Osteocyte (in vitro differentiated cells): ENCODE measurements around the gene EMD. TPM values are rescaled to one million over a fixed set of nuclear protein-coding genes. Genes with fewer than 3 reads are reported as not detected.

ENCODE experiments used
- DNase-seq: peaks from one replicate; pipeline ENCODE4 v3.0.0; 2021; ENCODE audit warnings: mixed read lengths; ENCODE audit not compliant: unreplicated experiment; ENCODE audit errors: extremely low spot score
- H3K27ac Mint-ChIP-seq: one replicate; pipeline ENCODE4 v1.8.0; 2021; ENCODE audit warnings: mild to moderate bottlenecking, mixed read lengths; ENCODE audit not compliant: unreplicated experiment
- H3K27me3 Mint-ChIP-seq: one replicate; pipeline ENCODE4 v1.8.0; 2021; ENCODE audit warnings: mixed read lengths; ENCODE audit not compliant: unreplicated experiment
- H3K36me3 Mint-ChIP-seq: one replicate; pipeline ENCODE4 v1.8.0; 2021; ENCODE audit warnings: mixed read lengths; ENCODE audit not compliant: unreplicated experiment
- H3K4me1 Mint-ChIP-seq: one replicate; pipeline ENCODE4 v1.8.0; 2021; ENCODE audit warnings: mixed read lengths; ENCODE audit not compliant: unreplicated experiment
- H3K4me3 Mint-ChIP-seq: one replicate; pipeline ENCODE4 v1.8.0; 2021; ENCODE audit warnings: mild to moderate bottlenecking, moderate library complexity, mixed read lengths; ENCODE audit not compliant: unreplicated experiment
- H3K9me3 Mint-ChIP-seq: one replicate; pipeline ENCODE4 v1.8.0; 2021; ENCODE audit warnings: mixed read lengths; ENCODE audit not compliant: unreplicated experiment
- CTCF ChIP-seq: fragments of 200-600 bp; sonication (generic); IDR thresholded peaks from 2 replicates; pipeline ENCODE4 v1.5.0; 2021; ENCODE audit warnings: antibody characterized with exemption, mild to moderate bottlenecking, moderate library complexity
- total RNA-seq: library from RNA; stranded (reverse); gene quantifications from 2 replicates; pipeline ENCODE4 v1.2.1, GENCODE V29; 2021

The EMD gene
- total RNA-seq, 1 donor from 2014 or later, result 73.1 TPM

- H3K27me3 Mint-ChIP-seq, result no peaks in the 10 kb centered on the region
- H3K9me3 Mint-ChIP-seq, result no peaks in the 10 kb centered on the region
- TF ChIP-seq CTCF, result no peak
- H3K36me3 Mint-ChIP-seq, result peaks cover 8% of the 10 kb centered on the region
- H3K27ac Mint-ChIP-seq, result peak overlapping the region; percentile 34
- no peak for DNase-seq
- H3K4me3 Mint-ChIP-seq, result no peak overlapping the region
- H3K4me1 Mint-ChIP-seq, result peaks cover 4% of the 10 kb centered on the region
Observed at GRCh38 chrX:154353172-154353843, 25.8 kb upstream of the EMD start.

- H3K9me3 Mint-ChIP-seq, result no peaks in the 10 kb centered on the region
- no peaks in the 10 kb centered on the region for H3K27me3 Mint-ChIP-seq
- no peak overlapping the region for H3K27ac Mint-ChIP-seq
Observed at GRCh38 chrX:154354013-154354412, 25.1 kb upstream of the EMD start.

DNA sequence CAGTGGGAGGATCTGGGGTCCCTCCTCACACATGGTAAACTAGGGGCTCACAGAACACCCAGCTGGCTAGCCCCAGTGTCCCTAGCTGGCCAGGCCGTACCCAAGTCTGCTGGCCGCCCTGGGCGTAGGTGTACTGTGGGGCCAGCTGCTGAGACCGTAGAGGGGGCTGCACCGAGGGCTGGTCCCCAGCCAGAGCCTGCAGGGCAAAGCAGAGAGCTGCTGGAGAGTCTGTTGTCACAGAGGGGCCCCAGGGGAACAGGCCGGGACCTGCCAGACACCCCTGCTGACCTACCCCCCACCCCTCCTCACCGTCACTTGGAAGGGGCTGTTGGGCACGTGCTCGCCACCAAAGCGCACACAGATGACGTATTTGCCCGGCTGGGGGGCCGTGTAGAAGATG lies 24.6 kb upstream of the EMD start:
- Mint-ChIP-seq H3K27ac (no peak overlapping the region), H3K27me3 (no peaks in the 10 kb centered on the region), H3K9me3 (no peaks in the 10 kb centered on the region), H3K4me1 (peaks cover 2% of the 10 kb centered on the region), H3K4me3 (no peak overlapping the region), H3K36me3 (peaks cover 8% of the 10 kb centered on the region)
- no peak for TF ChIP-seq CTCF
- DNase-seq, result no peak

More at GRCh38 chrX:154354013-154354412, 25.1 kb upstream of the EMD start:
- H3K4me1 Mint-ChIP-seq, result peaks cover 3% of the 10 kb centered on the region
- DNase-seq, result no peak
- H3K36me3 Mint-ChIP-seq, result peaks cover 8% of the 10 kb centered on the region
- no peak for TF ChIP-seq CTCF
- H3K4me3 Mint-ChIP-seq, result no peak overlapping the region

DNA sequence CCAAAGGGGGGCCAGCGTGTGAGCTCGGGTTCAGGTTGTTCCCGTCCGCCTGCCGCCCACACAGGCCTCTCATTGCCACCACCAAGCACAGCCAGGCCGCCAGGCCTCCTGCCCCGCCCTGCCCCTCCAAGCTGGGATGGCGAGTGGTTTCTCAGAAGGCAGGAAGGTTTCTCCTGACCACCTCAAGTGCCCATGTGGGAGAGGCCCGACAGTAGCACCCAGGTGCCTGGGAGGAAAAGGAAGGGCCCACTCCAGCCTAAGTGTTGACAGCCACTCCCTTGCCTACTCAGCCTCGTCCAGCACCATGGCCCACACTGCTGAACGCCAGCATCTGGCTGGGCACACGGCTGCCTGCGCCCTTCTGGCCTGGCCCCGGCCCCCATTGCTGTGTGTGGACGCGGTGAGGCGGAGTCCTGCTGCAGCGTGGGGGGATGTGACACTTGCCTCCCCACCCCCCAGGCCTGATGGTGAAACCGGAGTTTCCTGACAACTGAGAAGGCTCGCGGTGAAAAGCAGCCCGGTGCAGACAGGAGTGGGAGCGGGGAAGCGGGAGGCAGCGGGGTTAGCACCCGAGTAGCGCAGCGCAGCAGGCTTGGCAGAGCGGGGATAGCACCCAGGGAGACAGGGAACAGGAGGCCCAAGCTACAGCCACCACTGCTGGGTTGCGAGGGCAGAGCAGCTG lies 23.9 kb upstream of the EMD start:
- DNase-seq, result no peak
- Mint-ChIP-seq H3K27me3 (no peaks in the 10 kb centered on the region), H3K9me3 (no peaks in the 10 kb centered on the region), H3K27ac (no peak overlapping the region), H3K4me3 (no peak overlapping the region), H3K36me3 (peaks cover 8% of the 10 kb centered on the region), H3K4me1 (peaks cover 2% of the 10 kb centered on the region)
- no peak for TF ChIP-seq CTCF

GRCh38 chrX:154355776-154356140 lies 23.3 kb upstream of the EMD start:
- Mint-ChIP-seq H3K9me3 (no peaks in the 10 kb centered on the region), H3K36me3 (peaks cover 8% of the 10 kb centered on the region), H3K4me1 (peaks cover 2% of the 10 kb centered on the region), H3K27ac (no peak overlapping the region), H3K27me3 (no peaks in the 10 kb centered on the region), H3K4me3 (no peak overlapping the region)
- DNase-seq, result no peak
- TF ChIP-seq CTCF, result no peak
